Uterus (tissue), 2 donors: ENCODE data around the gene P2RX2.

Experiments used
- CTCF ChIP-seq, 4 experiments: fragments of 200-600 bp in 2 of 4; fragments of 450-650 bp in 2 of 4; sonication (generic) in 2 of 4; IDR thresholded peaks; one replicate each; pipeline ENCODE4 v1.5.1; 2016 to 2019; ENCODE audit warnings: antibody characterized with exemption in 4 of 4, mild to moderate bottlenecking in 2 of 4, moderate library complexity in 1 of 4
- POLR2A ChIP-seq, 2 donors: fragments of 450-650 bp; IDR thresholded peaks; one replicate each; pipeline ENCODE4 v1.6.1; 2016; ENCODE audit warnings: antibody characterized with exemption in 2 of 2, mild to moderate bottlenecking in 1 of 2, moderate library complexity in 1 of 2

DNA sequence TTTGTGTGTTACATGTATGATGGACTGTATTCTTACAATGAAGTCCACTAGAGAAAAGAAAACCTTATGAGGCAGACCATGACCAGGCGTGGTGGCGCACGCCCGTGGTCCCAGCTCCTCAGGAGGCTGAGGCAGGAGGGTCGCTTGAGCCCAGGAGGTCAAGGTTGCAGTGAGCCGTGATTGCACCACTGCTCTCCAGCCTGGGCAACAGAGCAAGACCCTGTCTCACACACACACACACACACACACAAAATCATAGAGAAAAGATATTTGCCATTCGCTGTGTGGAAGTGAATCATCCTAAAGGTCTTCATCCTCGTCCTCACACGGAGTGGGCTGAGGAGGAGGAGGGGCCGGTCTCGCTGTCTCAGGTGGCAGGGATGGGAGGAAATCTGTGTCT lies 40.5 kb upstream of the P2RX2 start:
- TF ChIP-seq POLR2A (IDR thresholded peaks at IDR 0.05) (no peak), CTCF (IDR thresholded peaks at IDR 0.05) (no peak)
